NOMO-1 (cell line): Measurements from ENCODE around the gene ATP8B4.

Experiments used
- DNase-seq, 2 experiments: peaks; one replicate each; lab custom pipeline; 2025; ENCODE audit not compliant: unreplicated experiment in 2 of 2; lab: John Stamatoyannopoulos, UW

ATP8B4 gene

DNA sequence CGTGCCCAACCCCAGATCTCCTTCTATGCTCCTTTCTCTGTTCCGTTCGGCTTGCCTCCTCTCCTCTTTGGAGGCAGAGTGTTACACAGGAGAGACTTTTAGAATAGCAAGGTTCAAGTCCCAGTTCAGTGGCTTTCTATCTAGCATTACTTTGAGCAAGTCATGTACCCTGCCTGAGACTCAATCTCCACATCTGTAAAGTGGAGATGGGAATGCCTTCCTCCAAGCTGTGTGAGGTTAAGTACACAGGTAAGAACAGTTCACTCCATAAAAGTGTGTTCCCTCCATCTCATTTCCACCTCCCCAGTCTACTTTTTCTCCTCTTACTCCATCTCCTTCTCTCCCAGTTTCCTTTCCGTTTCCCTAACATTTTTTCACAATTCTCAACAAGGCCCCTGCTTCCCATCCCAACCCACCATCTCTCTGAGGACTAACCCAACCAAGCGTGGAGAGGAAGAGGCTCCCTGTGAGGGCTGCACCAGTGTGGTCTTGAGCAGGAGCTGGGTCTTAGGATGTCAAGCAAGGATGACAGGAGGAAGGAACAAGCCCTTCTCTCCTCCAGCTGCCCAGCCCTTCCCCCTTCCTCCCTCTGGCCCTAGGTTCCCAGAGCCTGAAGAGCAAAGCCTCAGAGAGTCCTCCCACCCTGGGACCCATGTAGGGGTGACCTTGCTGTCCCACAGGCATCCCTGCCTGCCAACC is 6.4 kb downstream of the ATP8B4 start:
- DNase-seq = no peak

DNA sequence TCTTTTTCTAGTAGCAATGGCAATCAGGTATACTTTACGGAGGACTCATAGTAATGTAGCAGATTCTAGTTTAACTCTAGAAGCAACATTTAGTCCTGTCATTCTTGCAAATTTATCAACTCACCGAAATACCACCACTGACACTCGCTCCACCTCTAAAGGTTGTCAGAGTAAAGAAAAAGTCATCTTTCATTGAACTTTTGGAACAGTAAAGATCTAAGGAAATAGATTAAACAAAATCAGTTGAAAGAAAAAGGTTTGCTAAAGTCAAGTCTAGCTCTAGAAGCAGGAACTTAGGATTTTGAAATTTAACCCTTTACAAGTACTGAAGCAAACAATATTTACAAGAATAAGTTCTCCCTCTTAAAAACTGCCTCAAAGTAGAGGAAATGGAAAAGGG is 8.7 kb downstream of the ATP8B4 start:
- DNase-seq = peak in 1 of 2 experiments; percentile 73

DNA sequence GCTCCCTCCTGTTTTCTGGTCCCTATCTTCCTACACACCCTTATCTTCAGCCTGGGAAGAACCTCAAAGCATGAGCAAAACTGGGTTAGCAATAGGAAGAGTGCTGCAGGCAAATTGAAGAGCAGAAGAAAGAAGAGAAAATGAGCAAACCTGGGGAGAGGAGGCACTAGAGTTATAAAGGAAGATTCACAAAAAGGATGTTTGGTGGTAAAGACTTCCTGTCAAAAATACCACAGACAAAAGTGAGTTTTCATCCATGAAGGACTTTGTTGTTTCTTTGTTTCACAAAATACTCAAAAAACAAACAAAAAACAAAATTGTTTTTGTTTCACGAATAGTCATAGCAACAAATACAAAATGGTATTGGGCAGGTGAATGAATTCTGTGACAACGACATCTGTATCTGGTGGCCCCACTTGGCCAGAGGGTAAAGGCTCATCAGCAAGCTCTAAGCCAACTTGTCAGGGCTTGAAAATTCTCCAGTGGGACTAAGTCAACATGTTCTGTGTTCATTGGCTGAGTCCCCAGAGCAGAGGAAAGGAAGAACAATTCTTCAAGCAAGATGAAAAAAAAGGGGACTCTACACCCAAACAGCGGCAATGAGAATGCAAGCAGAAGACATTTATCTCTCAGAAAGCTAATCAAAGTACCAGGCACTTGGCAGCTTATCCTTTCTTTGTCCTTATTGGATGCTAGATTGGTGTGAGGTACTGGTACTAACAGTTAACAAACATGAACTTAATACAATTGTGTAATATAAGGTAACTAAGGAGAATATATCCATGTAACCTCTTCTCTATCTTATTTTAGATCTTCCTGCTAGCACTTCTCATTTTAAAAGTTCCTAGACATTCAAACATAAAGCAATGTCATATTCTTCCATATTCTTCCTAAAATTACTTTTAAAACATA is 9.7 kb downstream of the ATP8B4 start:
- peak in 1 of 2 experiments; percentile 27 for DNase-seq

DNA sequence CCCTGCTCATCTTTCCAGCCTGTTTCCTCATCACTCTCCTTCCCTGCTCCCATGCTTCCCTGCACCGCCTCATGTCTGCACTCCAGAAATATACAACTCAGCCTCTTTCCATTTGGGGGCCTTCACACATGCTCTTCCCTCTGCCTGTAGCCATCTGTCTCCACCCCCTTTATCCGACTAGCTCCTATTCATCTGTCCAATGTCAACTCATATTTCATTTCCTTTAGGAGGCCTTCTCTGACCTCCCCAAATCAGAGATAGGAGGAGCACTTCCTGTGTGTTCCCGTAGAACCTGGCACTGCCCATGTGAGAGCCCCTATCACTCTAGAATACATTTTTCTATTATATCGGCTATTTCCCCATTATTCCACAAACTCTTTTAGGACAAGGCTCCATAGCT is 10.6 kb downstream of the ATP8B4 start:
- DNase-seq = no peak

DNA sequence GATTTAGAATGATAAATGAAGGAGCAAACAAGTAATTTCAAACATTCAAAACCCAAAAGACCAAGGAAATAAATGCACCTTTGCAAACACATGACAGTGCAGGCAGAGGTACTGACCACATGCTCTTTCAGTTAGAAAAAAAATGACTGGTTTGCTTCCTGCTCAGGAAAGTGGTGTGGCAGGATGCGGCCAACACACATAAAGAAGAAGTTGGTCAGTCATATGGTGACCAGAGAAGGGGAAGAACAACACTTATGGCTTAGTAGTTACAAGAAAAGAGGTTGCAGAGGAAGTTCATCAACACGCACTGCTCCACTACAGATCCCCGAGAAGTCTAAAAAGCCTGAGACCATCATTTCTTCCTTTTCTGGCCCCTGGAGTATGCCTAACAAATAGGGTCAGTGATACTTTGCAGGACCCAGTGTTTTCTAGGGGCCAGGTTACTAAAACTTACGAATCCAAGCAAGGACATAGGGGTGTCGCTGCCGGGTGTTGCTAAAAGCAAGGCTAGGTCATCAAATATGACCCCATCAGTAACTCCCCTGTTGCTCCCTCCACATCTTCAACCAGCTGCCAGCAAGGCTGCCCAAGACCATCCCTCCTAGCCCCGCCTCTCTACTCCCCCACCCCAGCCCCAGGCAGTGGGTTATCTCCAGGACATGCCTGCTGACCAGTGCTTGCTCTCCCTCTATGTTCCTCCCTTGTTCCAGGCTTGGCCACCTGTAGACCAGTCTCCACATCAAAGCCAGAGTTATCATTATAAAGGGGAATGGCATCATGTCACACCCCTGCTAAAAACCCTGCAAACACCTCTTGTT is 11.2 kb downstream of the ATP8B4 start:
- peak; percentile 85 to 96 for DNase-seq

DNA sequence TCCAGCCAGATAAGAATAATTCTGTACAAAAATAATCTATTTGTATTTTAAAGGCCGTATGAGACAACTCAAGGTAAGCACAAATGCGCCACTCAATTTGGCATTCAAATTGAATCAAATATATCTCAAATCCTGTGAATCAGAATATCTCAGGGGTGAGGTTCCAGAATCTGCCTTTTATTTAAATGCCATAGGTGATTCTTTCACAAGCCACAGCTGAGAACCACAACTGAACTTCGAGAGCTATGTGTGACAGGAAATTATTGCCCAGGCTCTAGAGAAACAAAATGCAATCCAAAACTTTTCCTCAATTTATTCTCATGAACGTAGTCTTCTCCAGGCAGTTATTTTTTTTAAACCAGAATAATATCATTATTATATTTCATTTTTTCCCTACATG is 11.9 kb downstream of the ATP8B4 start:
- no peak for DNase-seq

DNA sequence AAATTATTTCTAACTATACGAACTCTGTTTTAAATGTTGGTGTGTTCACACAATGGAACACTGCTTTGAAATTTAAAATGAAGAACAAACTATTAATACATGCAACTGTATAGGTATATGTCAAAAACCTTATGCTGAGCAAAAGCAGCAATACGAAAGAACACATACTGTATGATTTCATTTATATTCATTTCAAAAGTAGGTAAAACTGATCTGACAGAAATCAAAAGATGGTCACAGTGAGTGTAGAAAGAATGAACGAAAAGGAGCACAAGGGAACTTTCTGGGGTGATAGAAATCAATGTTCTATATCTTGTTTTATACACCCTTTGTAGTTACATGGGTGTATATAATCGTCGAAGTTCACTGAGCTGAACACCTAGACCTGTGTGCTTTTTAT is 12.6 kb downstream of the ATP8B4 start:
- no peak for DNase-seq

DNA sequence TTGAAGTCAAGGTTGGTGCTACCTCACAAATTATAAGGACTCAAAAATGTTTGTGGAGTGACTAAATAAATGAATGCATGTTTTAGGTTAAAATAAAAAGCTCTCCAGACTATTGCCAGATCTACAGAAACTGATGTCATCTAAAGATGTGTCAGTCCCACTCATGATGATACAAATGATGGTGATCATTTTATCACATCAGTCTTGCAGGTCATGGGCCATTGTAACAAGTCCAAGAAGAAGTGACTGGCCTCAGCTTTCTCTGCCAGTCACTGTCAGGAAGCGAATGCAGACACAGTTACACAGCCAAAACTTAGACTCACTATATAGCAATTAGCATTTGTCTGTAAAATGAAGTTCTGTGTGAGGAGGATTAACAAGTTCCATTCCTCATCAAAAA is 18.5 kb downstream of the ATP8B4 start:
- no peak for DNase-seq

DNA sequence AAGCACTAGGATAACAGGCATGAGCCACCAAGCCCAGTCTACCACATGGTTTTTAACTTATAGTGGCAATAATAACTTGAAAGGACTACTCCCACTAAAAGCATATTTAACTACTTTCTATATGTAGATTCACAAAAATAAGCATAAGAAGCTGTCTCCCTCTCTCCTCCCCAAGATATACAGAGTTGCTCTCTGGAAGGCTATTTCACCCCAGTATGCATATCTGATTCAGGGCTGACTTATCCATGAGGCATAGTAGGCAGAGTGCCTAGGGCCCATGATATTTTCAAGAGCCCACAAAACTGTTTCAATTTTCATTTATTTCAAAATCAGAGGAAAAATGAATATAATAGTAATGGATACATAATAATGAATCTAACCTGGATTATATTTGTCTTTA is 20.5 kb downstream of the ATP8B4 start:
- DNase-seq = no peak

DNA sequence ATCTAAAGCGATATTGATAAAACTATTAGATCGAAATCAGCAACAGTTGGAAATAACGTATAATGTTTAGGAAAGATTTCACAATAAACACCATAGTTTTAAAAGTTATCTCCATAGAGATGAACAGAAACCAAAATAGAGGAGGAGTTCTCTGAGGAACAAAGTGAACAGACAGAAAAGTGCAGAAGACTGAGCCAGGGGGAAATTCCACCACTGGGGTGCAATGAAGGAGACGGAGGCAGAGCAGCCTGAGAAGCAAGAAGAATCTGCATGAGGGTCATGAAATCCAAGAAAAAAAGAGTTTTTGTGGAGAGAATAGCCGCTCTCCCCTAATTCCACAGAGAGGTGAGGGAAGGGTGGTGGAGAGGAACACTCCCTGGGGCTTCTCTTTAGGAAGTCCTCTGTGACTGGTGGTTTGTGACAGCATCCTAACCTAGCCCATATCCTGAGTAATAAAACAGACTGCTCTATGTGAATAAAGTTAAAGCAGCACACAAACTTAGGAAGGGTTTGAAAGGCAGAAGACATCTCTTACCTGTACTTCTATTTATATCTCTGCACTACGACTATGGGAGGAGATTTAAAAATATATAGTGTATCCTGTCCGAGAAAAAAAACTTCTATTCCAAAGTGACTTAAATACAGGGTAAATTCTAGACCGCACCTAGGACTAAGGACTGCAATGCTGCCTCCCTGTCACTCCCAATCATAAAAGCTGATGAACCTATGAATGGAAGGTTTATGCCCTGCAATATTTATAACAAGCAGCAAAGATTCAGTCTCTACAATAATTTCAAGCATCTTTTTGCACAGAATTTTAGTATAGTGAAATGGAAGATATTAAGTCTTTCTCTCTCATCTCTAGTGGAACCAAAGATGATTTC is 22.9 kb downstream of the ATP8B4 start:
- peak in 1 of 2 experiments; percentile 25 for DNase-seq

DNA sequence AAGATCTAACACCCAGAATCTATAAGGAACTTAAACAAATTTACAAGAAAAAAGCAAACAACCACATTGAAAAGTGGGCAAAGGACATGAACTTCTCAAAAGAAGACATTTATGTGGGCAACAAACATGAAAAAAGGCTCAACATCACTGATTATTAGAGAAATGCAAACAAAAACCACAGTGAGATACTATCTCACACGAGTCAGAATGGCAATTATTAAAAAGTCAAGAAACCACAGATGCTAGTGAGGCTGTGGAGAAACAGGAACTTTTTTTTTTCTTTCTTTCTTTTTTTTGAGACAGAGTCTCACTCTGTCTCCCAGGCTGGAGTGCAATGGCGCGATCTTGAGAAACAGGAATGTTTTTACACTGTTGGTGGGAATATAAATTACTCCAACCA is 29.6 kb downstream of the ATP8B4 start:
- peak in 1 of 2 experiments; percentile 62 for DNase-seq

DNA sequence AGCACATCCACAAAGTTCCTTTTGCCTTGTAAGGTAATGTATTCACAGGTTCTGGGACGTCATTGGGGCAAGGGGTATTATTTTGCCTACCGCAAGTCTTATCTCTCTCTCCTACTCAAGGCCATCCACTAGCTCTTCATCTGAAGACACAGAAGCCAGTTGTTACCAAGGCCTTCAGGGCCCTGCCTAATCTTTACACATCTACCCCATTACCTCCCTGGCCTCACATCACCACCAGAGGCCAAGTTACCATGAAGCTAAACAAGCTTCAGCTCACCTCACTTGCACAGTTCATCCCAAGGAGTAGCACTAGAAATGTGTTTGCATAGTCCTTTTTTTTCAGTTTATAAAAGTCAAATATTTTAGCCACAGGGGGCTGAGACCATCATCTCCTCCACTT is 34.1 kb downstream of the ATP8B4 start:
- no peak for DNase-seq

DNA sequence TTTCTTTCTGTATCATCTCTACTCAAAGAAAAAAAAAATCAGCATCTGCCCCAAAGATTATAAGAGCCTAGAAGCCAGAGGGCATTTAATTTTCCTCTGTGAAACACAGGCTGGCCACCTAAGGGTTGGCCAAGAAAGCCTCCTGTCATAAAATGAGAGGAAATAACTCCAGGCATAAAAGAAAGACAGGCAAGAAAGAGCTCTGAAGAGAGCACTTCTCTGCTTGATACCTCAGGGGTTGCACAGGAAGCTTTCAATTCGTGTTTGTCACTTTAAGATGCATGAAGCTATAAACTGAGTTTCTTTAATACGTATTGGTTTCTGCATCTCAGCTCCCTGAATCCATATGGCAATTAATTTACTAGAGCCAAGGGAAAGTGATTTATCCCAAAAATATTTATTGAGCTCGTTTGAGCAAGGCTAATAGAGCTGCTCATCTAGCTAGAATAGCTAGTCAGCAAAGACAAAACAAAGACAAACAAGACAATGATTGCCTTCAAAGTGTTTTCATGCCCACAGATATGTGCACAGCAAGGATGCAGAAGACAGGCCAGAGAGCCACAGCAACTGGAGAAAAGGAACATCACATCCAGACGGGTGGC is 35.5 kb downstream of the ATP8B4 start:
- DNase-seq = no peak

DNA sequence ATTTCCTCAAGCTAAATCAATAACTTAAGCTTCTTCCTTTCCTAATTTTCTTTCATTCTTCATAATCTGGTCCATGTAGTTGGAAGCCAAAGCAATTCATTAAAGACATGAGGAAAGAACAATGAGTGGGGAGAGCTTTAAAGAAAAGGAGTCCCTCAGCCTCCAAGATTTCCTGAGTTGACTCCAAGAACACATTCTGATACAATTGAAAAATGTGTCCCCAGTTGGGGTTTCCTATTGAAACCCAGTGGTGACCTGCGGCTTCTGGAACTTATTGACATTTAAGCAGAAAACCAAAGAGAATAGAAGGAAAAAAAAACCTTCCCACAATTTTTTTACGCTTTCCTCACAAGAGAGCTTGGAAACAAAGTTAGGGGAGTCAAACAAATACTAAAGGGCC is 37.0 kb downstream of the ATP8B4 start:
- no peak for DNase-seq

DNA sequence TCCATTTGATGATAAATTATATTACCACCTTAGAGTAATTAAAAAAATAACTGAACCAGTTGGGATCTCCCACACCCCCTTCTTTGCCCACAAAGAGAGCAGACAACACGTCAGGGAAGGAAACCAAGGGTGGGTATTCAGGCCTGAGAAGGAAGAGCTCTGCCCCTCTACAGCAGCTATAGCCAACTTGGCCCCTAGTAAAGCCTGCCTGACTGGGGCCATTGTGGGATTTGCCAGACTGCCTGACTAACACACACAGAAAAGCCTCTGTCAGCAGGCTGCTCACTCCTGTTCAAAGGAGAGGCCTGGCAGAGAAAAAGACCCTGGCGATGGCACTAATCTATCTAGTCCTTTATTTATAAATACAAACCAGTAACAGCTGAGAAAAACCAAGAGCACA is 41.4 kb downstream of the ATP8B4 start:
- DNase-seq = peak in 1 of 2 experiments; percentile 47

DNA sequence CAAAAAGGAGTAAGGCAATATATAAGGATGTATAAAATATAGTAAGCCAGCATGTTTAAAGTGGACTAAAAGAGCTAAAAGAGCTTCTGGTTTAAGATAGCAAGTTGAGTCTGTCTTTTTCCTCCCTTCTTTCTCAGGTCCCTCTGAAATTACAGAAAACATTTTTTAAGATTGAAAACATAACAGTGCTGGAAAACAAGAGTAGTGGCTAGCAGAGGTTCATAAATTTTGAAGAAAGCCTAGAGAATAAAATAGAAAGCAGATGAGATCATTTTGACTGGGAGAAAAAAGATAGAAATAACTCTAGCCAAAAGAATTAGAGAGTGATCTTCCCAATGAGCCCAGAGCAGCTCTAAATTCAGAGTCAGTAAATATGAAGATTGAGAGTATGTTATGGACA is 41.9 kb downstream of the ATP8B4 start:
- no peak for DNase-seq

DNA sequence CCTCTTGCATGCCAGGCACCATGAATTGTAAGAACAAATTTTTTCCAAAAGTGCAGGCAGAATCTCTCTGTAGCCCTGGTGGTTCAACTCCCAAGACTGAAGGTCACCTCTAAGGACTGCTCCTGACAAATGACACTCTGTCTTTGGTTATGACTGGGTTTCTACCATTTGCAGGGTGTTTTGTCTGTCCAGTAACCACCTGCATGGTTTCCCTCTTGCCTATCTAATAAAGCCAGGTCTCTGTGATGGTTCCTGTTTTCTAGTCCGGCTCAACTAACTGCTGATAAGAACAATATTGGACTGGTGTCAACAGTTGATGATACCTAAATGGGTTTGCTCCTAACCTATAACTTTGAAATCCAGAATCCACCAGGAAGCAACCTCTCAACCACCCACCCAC is 43.7 kb downstream of the ATP8B4 start:
- no peak for DNase-seq

DNA sequence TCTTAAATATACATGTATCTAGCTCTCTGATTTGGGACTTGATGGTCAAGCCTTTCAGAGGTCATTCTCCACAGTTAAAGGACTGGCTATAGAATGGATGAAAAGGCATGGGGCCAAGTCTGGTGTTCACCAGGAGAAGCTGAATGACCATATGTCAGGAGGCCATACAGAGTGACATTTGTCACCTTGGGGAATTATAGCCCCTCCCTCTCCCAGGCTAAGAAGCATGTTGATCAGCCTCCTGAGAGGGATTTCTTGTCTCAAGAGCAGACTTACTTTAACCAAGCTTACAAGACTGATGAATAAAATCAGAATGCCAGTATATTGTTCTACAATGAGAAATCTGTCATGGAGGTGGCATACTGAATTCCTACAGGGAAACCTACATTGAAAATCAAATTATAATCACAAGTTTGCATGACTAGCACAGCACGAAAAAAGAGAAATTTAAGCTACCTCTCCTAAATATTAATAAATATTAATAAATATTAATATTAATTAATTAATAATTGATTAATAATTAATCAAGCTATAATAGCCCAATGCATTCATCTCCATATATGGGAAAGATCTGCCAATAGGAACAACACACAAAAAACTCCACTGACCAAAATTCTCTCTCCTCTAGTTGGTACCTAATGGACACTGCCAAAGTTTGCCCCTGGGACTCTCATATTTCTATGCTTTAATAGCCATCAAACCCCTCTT is 47.3 kb downstream of the ATP8B4 start:
- no peak for DNase-seq

DNA sequence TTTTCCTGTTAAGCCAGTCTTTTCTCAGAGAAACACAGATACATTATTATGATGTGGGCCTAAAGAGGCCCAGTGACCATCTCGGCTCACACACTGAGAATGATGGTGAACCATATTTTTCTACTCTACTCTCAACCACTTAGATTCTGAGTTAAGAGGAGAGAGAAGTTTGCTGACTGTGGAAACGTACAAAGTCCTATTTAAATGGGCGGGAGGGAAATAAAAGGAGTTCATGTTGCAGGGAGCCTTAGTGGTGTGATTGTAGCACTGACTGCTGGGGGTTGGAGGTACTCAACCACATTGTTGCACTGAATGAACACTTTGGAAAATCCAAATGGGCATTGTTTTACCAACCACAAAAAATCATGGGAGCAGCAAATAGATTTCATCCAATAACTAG is 51.0 kb downstream of the ATP8B4 start:
- no peak for DNase-seq
